NCI-H748 treated with DMSO at 0.1 percent for 48 hours (cell line): ENCODE measurements around the gene TELO2.
"Not testable (repeated sequence)": the region's sequence is repeated elsewhere in the genome, so short reads cannot be mapped to it uniquely, and the experiment has no call there.

Experiments used
- DNase-seq: peaks from one replicate; lab custom pipeline; 2025; lab: John Stamatoyannopoulos, UW

TELO2 gene

DNA sequence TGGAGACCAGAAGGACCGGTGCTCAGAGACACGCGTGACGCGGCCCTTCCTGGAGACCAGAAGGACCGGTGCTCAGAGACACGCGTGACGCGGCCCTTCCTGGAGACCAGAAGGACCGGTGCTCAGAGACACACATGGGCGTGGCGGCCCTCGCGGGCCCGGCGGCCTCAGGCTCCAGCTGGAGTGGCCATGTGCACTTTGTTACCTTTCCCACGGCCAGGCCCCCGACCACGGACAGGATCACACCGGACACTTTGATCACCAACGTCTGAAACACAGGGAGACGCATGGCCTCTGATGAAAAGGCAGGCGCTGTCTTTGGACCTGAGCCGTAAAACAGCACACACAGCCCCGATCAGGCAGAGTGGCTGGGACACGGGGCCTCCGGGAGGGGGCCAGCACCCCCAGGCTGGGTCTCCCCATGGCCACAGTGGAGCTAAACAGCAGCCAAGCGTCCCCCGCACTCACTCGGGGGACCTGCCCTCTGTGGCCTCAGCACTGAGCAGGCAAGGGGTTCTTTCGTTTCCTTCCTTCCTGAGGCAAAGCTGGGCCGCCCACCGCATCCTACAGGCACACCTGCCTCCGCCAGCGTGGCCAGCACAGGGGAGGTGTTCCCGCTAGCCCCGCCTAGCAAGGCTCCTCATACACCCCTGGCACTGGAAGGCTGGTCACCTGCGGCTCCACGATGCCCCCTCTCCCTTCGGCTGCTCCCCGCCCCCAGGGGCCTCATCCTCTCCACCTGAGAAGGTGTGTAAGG lies 35.5 kb upstream of the TELO2 start:
- no peak for DNase-seq

DNA sequence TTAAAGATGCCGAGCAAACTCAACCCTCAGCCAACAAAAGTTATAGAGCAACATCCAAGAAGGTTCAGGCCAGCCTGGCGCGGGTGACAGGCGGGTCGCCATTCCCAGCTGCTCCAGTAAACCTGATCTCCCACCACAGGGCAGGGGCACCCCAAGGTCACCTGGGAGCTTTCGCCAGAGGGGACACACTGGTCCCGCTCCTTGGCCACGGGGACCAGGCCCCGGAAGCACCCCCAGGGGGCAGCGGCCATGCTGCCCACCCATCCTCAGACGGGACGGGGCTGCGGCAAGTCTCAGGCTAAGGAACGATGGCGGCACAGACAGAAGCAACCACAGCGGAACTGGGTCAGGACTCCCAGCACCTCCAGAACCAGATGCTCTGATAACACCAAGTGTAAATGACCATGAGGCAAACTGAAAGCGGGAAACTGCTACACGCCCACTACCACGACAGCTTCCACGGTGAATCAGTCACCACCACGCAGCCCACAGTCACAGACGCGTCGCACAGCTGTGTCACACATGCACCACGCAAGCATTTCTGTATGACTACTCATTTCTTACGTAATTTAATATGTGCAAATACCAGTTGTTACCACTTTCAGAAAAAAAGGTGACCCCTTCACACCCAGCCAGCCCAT lies 34.7 kb upstream of the TELO2 start:
- no peak for DNase-seq

DNA sequence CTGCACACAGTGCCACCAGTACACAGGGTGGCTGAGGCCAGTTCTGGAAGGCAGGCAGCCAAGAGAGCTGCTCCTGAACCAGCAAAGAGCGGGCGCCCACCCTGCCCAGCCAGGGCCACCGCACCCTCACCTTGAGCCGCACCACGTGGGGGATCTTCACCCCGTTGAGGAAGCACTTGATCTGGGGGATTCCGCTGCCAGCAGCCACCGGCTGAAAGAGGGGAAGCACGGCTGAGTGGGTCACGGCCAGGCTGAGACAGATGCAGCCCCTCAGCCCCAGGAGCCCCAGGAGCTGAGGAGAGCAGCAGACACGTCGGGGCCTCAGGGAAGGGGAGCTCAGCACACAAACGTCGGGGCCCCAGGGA lies 34.2 kb upstream of the TELO2 start:
- no peak for DNase-seq

DNA sequence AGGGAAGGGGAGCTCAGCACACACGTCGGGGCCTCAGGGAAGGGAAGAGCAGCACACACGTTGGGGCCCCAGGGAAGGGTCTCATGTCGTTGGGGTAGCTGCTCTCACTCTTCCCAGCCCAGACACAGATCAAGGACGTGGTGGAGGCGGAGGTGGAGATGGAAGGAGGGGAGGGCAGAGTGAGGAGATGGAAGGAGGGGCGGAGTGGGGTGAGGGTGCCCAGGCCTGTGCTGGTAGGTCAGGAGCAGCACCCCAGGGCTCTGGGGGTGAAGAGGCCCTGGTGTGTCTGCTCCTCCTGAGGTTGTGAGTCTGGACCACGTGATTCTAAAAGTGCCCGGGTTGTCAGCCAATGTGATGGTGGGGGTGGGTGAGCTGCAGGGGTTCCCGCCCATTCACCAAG lies 33.2 kb upstream of the TELO2 start:
- no peak for DNase-seq

DNA sequence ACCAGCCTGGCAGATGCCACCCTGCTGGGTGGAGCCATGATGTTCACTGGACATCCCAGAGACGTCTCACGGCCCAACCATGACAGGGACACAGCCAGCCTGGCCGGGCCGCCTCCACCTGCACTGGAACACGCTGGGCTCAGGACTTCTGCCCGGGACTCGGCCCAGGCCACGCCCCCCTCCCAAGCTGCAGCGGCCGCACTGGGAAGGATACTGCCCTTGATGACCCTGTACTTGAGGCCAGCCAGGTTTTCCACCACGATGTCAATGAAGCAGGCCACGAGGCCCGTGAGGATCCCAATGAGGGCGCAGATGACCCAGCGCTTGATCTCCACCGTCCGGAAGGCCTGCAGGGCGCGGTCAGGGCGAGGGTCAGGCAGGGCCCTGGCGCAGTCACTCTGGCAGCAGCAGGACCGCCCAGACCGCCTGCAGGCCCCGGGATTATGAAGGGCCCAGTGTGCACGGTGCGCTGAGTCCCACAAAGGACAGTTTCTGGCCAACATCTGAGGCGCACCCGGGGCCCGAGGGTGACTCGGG lies 32.5 kb upstream of the TELO2 start:
- no peak for DNase-seq

DNA sequence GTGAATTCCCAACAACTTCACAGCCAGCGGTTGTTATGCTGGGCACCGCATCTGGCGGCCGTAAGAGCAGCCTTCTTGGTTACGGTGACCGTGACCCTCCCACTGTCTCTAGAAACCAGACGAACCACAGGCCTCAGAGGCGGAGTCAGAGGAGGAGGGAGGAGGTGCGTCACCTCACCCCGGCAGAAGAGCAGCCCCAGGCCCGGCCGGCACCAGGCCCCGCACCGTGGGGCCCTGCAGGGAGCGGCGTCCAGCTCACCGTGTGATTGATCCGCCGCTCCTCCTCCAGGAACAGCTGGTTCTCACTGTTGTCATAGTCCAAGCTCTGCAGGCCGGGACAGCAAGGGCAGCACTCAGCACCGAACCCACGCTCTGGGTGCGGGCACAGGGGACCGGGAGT lies 32.0 kb upstream of the TELO2 start:
- DNase-seq = no peak

DNA sequence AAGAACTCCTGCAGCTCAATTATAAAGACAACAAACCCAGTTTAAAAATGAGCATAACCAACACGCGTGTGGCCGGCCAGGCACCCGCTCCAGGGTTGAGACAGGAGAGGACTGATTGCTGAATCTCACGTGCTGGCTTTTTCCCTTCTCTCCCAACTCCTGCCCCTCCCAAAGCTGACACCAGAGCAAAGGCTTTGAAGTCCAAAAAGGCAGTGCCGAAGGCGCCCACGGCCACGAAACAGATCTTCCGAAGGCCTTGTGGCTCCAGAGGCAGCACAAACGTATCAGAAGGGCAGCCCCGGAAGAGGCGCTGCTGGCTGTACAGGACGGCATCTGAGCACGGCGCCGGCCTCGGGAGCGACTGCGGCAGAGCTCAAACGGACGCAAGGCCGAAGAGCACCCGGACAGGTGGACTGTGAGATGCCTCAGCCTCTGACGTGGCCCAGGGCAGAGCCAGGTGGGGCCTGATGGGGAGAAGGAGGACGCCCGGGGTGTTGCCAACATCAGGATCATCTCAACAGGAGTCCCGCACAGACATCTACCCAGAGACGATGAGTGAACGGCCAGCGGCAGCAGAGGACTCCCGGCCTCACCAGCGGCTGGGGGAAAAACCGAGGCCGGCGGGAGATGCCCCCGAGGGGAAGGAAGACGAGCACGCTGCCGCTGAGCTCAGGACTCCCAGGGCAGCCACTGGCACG lies 28.8 kb upstream of the TELO2 start:
- DNase-seq = no peak

DNA sequence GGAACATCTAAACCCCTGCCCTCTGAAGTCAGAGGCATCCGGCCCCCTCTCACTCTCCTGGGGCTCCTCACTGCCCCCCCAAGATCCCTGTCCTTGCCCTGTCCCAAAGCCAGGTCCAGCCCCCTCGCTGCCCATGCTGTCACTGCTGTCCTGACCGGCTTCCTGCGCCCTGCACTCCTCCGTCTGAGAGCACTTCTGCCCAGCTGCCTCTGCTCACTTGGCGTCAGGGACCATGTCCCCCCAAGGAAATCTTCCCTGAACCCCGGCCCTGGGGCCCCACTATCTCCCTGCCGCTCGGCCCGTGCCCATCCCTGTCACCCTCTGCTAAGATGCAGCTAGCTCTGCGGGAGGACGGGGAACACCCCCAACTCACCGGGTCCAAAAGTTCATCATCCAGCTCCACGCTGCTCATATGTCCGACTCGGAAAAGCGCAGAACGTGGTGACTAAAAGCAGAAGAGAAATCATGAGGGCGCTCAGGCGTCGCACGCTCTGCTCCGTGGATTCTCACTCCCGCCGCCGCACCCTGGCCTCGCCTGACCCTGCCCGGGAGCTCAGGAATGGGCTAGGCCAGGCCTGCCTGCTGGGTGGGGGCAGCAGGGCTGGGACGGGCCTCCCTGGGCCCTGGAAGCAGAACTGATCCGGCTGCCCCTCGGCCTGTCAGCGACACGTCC lies 28.1 kb upstream of the TELO2 start:
- DNase-seq = no peak

DNA sequence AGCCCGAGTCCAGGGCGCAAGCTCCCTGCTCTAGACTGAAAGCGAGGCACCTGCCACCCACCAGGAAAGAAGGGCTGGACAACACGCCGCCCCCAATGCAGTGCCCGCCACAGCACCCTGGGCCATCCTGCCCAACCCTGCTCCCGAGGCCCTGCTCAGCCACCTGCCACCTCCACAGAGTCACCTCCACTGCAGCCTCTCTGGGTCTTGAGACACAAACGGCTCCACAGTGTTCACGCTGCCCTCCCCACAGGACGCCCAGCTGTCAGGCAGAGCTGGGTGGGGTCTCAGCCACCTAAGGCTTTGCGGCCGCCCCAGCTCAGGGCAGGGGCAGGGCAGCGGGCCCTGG lies 27.6 kb upstream of the TELO2 start:
- DNase-seq = no peak

DNA sequence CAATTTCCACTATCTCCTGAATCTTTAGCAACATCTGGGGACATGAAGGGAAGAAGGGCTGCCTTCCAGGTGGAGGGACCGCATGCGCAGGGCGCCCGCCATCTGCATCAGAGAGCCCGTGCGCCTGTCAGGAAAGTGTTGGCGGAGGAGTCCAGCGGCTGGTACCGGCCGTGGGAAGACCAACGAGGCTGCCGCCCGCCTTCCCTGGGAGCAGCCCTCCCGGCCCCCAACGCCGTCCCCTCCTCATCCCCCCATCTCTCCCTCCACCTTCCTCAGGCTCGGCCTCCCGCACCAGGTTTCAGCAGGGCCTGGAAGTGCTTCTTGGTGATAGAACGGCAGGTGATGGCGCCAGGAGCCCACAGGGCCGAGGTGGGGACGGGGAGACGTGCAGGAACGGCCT lies 27.1 kb upstream of the TELO2 start:
- DNase-seq = no peak

DNA sequence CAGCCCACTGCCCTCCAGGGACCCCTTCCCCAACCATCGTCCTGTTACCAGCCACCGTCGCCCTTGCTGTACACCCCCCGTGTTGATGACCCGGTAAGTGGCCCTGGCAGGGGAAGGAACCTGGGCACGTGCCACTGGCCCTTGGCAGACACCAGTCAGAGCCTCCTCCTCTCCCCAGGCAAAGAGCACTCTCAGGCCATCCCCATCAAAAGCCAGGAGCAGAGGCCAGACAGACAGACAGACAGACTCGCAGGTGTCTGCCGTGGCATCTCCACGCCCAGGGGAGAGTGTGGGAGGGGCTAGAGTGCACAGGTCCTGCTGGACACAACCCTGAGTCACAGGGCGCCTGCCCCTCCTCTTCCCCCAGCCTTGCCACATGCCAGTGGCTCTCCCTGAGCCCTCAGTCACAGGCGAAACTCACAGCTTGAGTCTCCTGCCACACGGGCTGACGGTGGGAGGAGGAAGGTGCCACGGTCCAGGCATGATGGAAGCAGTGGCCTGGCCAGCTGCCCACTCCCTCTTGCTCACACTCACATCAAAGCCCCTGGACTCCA lies 26.1 kb upstream of the TELO2 start:
- no peak for DNase-seq

DNA sequence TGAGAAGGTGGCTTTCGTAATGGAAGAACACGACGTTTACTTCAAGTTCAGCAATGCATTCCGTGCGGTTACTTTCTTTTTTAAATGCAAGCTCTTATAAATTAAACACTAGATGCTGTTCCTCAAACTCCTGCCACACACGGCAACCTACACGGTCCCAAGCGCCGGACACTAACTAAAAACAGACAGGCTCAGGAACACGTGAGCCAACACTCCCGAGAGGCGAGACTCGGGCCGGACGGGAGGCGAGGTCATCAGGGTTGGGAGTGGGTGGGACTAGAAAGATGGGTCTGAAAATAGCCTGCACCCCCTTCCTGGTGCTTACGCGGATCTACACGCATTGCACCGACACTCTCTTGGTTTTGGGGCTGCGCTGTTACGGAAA lies 24.7 kb upstream of the TELO2 start:
- DNase-seq = no peak

DNA sequence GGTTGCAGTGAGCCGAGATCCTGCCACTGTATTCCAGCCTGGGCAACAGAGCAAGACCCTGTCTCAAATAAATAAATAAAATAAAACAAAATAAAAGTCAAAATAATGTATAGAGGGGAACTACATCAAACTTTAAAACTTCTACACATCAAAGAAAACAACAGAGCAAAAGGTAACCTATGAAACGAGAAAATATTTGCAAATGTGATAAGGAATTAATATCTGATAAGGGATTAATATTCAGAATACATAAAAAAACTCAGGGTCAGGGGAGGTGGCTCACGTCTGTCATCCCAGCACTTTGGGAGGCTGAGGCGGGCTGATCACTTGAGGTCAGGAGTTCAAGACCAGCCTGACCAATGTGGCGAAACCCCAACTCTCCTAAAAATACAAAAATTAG lies 24.0 kb upstream of the TELO2 start:
- not testable (repeated sequence) for DNase-seq

DNA sequence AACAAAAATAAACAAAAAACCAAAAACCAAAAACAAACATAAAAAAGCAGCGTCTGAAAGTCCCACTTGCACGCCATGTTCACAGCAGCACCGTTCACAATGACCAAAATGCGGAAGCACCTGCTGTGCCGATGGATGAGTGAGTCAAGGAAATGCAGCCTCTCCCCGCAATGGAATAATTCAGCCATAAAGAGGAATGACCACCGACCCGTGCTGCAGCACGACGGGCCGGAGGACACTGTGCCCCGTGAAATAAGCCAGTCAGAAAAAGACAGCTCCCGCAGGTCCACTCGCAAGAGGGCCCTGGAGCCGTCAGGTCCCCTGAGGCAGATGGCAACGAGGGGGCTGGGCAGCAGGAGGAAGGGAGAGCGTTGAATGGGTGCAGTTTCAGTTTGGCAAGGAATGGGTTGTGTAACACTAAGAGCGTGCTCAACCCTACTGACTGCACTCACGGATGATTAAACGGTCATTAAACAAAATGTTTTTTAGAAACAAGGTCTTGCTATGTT lies 23.4 kb upstream of the TELO2 start:
- DNase-seq = no peak

DNA sequence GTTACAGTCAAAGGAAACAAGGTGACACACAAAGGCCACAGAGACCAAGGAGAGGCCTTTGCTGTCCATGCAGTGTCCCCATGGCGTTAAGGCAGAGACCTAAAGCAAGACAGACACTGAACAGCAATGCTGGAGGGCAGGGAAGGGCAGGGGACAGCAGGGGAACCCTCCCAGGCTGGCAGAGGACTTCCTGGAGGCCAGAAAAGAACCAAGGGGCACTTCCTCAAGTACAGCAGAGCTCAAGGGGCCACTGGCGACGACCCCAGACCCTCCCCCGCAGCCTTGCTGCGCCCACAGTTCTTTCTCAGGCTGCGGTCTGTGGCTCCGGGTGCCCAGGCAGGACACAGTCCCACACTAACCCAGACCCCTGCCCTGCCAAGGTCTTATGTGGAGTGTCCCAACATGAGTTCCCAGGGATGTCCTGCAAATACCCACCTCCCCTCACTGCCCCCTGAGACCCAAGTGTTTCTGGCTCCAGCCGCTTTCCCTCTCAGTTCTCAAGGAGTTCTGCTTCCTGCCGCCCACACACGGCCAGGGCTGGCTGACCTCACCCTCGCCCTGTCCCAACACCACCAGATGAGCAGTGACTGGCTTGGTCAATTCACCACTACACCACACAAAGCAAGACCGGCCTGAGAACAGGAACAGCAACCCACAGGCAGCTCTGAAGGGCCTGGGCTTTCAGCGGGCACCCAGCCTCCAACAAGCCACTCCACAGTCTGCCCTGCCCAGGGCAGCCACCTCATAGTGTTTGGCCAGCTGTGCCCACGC lies 22.5 kb upstream of the TELO2 start:
- no peak for DNase-seq

DNA sequence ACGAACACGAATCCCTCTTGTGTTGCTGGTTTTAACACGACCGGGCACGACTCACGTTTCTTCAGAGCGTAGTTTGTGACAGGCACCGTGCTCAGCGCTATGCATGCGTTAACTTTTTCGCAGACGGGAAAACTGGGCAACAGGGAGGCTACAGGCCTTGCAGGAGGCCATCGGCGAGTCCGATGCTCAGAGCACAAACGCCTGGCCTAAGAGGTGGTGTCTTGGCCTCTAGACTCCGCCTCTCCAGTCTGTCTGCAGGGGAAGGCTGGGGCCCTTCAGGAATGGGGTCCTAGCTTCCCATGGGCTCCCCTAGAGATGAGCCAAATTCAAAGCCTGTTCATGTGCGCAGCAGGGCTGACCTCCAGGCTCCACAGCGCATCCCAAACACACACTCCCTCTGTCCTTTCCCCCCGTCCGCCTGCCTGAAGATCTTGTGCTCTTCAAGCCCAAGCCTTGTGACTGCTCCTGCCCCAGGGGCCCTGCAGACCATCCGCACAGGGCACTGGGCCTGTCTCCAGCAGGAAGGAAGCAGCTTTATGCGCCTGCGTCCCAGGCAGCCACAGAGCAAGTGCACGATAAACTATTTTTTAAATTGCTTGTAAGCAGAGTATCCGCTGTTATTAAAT lies 21.5 kb upstream of the TELO2 start:
- no peak for DNase-seq

DNA sequence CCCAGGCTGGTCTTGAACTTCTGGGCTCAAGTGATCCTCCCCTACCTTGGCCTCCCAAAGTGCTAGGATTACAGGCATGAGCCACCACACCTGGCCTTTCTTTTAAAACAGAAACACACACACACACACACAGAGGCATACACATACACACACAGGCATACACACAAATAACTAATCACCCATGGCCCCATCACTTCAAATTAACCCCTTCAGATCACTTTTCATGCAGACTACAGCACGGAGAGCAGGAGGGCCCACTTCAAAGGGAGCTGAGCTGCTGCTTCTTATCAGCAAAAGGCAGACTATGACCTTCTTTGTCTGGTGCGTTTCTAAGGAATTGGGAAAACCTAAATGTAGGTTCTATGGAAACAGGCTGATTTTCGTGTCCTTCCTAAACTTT lies 20.2 kb upstream of the TELO2 start:
- no peak for DNase-seq

DNA sequence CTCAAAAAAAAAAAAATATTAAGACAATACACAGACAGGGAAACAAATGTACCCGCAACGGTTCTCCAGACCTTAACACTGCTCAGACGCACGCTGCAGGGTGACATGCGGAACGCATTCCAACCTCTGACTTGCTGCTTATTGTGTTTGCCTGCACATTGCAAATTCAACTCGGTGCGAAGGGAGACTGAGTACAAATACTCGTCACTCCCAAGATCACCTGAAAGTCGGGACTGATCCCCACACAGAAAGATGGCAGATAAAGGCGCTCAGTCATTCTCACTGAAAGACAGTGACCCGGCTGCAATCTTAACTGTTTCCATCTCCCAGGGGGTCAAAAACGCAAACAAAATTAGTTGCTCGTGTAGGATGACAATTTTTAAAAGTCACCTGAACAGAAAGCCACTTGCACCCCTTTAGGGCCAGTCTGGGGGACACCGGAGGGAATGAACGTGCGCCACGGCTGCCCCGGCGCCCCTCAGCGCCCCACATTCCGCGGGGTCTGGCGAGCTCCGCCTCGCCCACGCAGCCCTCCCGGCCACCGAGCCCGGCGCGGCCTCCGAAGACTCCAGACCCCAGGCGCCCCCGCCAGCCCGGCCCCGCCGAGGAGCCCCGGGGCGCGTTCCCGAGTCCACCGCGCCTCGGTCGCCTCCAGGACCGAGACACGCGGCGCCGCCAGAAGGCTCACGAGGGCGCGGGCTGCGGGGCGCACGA lies 18.9 kb upstream of the TELO2 start:
- no peak for DNase-seq

DNA sequence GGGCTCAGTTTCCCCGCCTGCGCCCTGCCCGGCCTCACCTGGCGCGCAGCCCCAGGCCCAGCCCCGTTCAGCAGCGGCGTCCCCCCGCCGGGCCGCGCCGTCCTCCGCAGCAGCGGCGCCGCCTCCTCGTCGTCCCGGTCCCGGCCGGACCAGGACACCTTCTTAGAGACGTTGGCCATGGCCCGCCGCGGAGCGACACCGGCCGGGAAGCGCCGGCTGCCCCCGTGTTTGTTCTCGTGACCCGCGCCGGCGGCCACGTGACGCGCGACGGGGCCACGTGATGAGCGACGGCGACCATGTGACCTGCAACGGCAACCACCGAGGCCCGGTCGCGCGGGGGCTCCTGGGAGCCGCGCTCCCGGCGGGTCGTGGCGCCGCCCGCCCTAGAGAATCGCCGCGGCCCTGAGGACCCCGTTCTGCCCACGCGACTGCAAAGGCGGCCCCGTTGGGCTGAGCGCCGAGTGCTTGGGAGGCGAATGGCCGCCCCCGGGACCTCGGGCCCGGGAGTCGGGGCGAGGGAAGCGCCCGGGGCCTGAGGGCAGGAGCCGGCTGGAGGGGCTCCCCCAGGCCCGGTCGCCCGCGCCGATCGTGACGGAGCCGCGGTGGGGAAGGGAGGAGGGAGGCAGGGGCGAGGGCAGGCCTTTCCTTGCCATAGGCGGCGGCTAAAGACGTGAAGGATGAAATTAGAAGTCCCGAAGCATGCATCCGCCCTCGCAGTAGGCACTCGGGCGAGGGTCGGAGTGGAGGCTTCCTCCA lies 18.2 kb upstream of the TELO2 start, which contains the start of gene CLCN7:
Gene CLCN7 (minus strand): TSS at position 233 of the 756 bp plus-strand sequence. CDS start 54 bp downstream, at position 179.
- peak; percentile 10 for DNase-seq
